ENCODE data around the gene SDF4. TPM values are rescaled to one million over a fixed set of nuclear protein-coding genes. Genes with fewer than 3 reads are reported as not detected.

SDF4 gene
- 154 and 156 TPM in 2 replicates for total RNA-seq (2014; rRNA removed; shearing (Covaris generic))

GRCh38 chr1:1231400-1232207 lies at the start of gene SDF4:
Gene SDF4 (minus strand): TSS chr1:1232001. CDS start chr1:1228772, 3,229 bp downstream.
- Histone ChIP-seq H3K4me1 (replicated peaks) (peaks cover 24% of the 10 kb centered on the region), H3K36me3 (peaks cover 57% of the 10 kb centered on the region), H3K27ac (peak within 1 kb of the TSS; percentile 84), H3K27me3 (replicated peaks) (no peaks in the 10 kb centered on the region), H3K4me3 (peak within 1 kb of the TSS; percentile 97), H3K9me3 (replicated peaks) (peaks cover 5% of the 10 kb centered on the region; the same call in 1 of the 2 replicates)
- DNase-seq (ENCODE audit: low read depth in 1 of 2, low spot score in 2 of 2): peak; percentile 96 to 97

- H3K4me1 ChIP-seq (replicated peaks): peaks cover 33% of the 10 kb centered on the region
- H3K27ac ChIP-seq: no peak overlapping the region
- H3K27me3 ChIP-seq (replicated peaks): no peaks in the 10 kb centered on the region
- H3K4me3 ChIP-seq: no peak overlapping the region
- H3K9me3 ChIP-seq (replicated peaks): peaks cover 29% of the 10 kb centered on the region
- no peak for DNase-seq (ENCODE audit: low read depth in 1 of 2, low spot score in 2 of 2)
- H3K36me3 ChIP-seq: 0 out of 2 replicates have a peak, but pooled peaks cover 2% of the 10 kb centered on the region
These were observed 49.1 kb upstream of the SDF4 start for GRCh38 chr1:1280782-1281481.

GRCh38 chr1:1279028-1279427 lies 47.2 kb upstream of the SDF4 start:
- H3K4me3 ChIP-seq: no peak overlapping the region
- DNase-seq (ENCODE audit: low read depth in 1 of 2, low spot score in 2 of 2): no peak
- no peaks in the 10 kb centered on the region for H3K27me3 ChIP-seq (replicated peaks)
- peaks cover 52% of the 10 kb centered on the region for H3K4me1 ChIP-seq (replicated peaks)
- H3K9me3 ChIP-seq (replicated peaks): peaks cover 23% of the 10 kb centered on the region
- H3K36me3 ChIP-seq: peaks cover 3% of the 10 kb centered on the region; the same call in 1 of the 2 replicates
- no peak overlapping the region for H3K27ac ChIP-seq

GRCh38 chr1:1278620-1279019 lies 46.8 kb upstream of the SDF4 start:
- peaks cover 21% of the 10 kb centered on the region for H3K9me3 ChIP-seq (replicated peaks)
- no peak for DNase-seq (ENCODE audit: low read depth in 1 of 2, low spot score in 2 of 2)
- H3K4me3 ChIP-seq: no peak overlapping the region
- H3K36me3 ChIP-seq: peaks cover 6% of the 10 kb centered on the region
- peaks cover 52% of the 10 kb centered on the region for H3K4me1 ChIP-seq (replicated peaks)
- H3K27me3 ChIP-seq (replicated peaks): no peaks in the 10 kb centered on the region
- no peak overlapping the region for H3K27ac ChIP-seq

GRCh38 chr1:1275836-1276235 lies 44.0 kb upstream of the SDF4 start:
- Histone ChIP-seq H3K9me3 (replicated peaks) (no peaks in the 10 kb centered on the region; the same call in 1 of the 2 replicates), H3K27ac (peak overlapping the region; percentile 34; the same call in 1 of the 2 replicates), H3K4me3 (no peak overlapping the region), H3K27me3 (replicated peaks) (no peaks in the 10 kb centered on the region), H3K4me1 (replicated peaks) (peaks cover 54% of the 10 kb centered on the region), H3K36me3 (peaks cover 31% of the 10 kb centered on the region)
- no peak for DNase-seq (ENCODE audit: low read depth in 1 of 2, low spot score in 2 of 2)

GRCh38 chr1:1274931-1275431 lies 43.2 kb upstream of the SDF4 start:
- Histone ChIP-seq H3K27me3 (replicated peaks) (no peaks in the 10 kb centered on the region), H3K36me3 (peaks cover 40% of the 10 kb centered on the region), H3K27ac (no peak overlapping the region), H3K9me3 (replicated peaks) (no peaks in the 10 kb centered on the region; the same call in 1 of the 2 replicates), H3K4me1 (replicated peaks) (peaks cover 63% of the 10 kb centered on the region), H3K4me3 (no peak overlapping the region)
- DNase-seq (ENCODE audit: low read depth in 1 of 2, low spot score in 2 of 2): no peak

- peak overlapping the region; percentile 87 for H3K27ac ChIP-seq
- no peaks in the 10 kb centered on the region for H3K27me3 ChIP-seq (replicated peaks)
- no peaks in the 10 kb centered on the region; the same call in 1 of the 2 replicates for H3K9me3 ChIP-seq (replicated peaks)
- peak overlapping the region; percentile 100 for H3K4me3 ChIP-seq
- H3K4me1 ChIP-seq (replicated peaks): peaks cover 66% of the 10 kb centered on the region
- peaks cover 45% of the 10 kb centered on the region for H3K36me3 ChIP-seq
- no peak for DNase-seq (ENCODE audit: low read depth in 1 of 2, low spot score in 2 of 2)
These were observed 42.6 kb upstream of the SDF4 start for GRCh38 chr1:1274299-1274930.

- Histone ChIP-seq H3K4me3 (peak within 1 kb of the TSS; percentile 100), H3K9me3 (replicated peaks) (no peaks in the 10 kb centered on the region; the same call in 1 of the 2 replicates), H3K27me3 (replicated peaks) (no peaks in the 10 kb centered on the region), H3K27ac (peak within 1 kb of the TSS; percentile 87), H3K4me1 (replicated peaks) (peaks cover 66% of the 10 kb centered on the region), H3K36me3 (peaks cover 46% of the 10 kb centered on the region)
- peak; percentile 82 to 95 for DNase-seq (ENCODE audit: low read depth in 1 of 2, low spot score in 2 of 2)
These were observed 41.9 kb upstream of the SDF4 start, which contains the start of gene UBE2J2 for GRCh38 chr1:1273512-1274298. Gene UBE2J2 (minus strand): TSS chr1:1273854. CDS start chr1:1267992, 5,862 bp downstream.

- DNase-seq (ENCODE audit: low read depth in 1 of 2, low spot score in 2 of 2): no peak
- H3K9me3 ChIP-seq (replicated peaks): no peaks in the 10 kb centered on the region; the same call in 1 of the 2 replicates
- H3K27ac ChIP-seq: peak overlapping the region; percentile 87
- peaks cover 51% of the 10 kb centered on the region for H3K36me3 ChIP-seq
- H3K4me1 ChIP-seq (replicated peaks): peaks cover 66% of the 10 kb centered on the region
- H3K27me3 ChIP-seq (replicated peaks): no peaks in the 10 kb centered on the region
- peak overlapping the region; percentile 100 for H3K4me3 ChIP-seq
These were observed 41.4 kb upstream of the SDF4 start for GRCh38 chr1:1273209-1273511.

- peaks cover 68% of the 10 kb centered on the region for H3K4me1 ChIP-seq (replicated peaks)
- no peaks in the 10 kb centered on the region; the same call in 1 of the 2 replicates for H3K9me3 ChIP-seq (replicated peaks)
- no peak for DNase-seq (ENCODE audit: low read depth in 1 of 2, low spot score in 2 of 2)
These were observed 40.8 kb upstream of the SDF4 start for GRCh38 chr1:1272341-1273208.

GRCh38 chr1:1270813-1271212 lies 39.0 kb upstream of the SDF4 start:
- Histone ChIP-seq H3K9me3 (replicated peaks) (no peaks in the 10 kb centered on the region; the same call in 1 of the 2 replicates), H3K4me3 (peak overlapping the region; percentile 0; the same call in 1 of the 2 replicates), H3K27ac (peak overlapping the region; percentile 50), H3K27me3 (replicated peaks) (no peaks in the 10 kb centered on the region), H3K4me1 (replicated peaks) (peaks cover 77% of the 10 kb centered on the region), H3K36me3 (peaks cover 75% of the 10 kb centered on the region)
- DNase-seq (ENCODE audit: low read depth in 1 of 2, low spot score in 2 of 2): no peak

More at GRCh38 chr1:1272341-1273208, 40.8 kb upstream of the SDF4 start:
- Histone ChIP-seq H3K27me3 (replicated peaks) (no peaks in the 10 kb centered on the region), H3K27ac (peak overlapping the region; percentile 87), H3K36me3 (peaks cover 57% of the 10 kb centered on the region), H3K4me3 (peak overlapping the region; percentile 100)

- Histone ChIP-seq H3K4me1 (replicated peaks) (peaks cover 75% of the 10 kb centered on the region), H3K36me3 (peaks cover 90% of the 10 kb centered on the region), H3K4me3 (no peak overlapping the region), H3K27me3 (replicated peaks) (no peaks in the 10 kb centered on the region), H3K27ac (no peak overlapping the region), H3K9me3 (replicated peaks) (no peaks in the 10 kb centered on the region; the same call in 1 of the 2 replicates)
- DNase-seq (ENCODE audit: low read depth in 1 of 2, low spot score in 2 of 2): no peak
These were observed 36.5 kb upstream of the SDF4 start for GRCh38 chr1:1268284-1268682.

Measured in SJSA1 (cell line).